Lower leg skin (tissue), 3 donors: ENCODE measurements around the gene UROC1.

ENCODE experiments used
- POLR2A ChIP-seq, 2 donors: fragments of 450-650 bp; IDR thresholded peaks; one replicate each; pipeline ENCODE4 v1.6.1; 2016 to 2017; ENCODE audit warnings: antibody characterized with exemption in 2 of 2, mild to moderate bottlenecking in 1 of 2, moderate library complexity in 1 of 2
- TF ChIP-seq, protein P1 (sequence below), 3 donors: fragments of 450-650 bp; IDR thresholded peaks; one replicate each; pipeline ENCODE4 v1.5.1; 2016; ENCODE audit warnings: antibody characterized with exemption in 3 of 3, mild to moderate bottlenecking in 3 of 3, moderate library complexity in 2 of 3

DNA sequence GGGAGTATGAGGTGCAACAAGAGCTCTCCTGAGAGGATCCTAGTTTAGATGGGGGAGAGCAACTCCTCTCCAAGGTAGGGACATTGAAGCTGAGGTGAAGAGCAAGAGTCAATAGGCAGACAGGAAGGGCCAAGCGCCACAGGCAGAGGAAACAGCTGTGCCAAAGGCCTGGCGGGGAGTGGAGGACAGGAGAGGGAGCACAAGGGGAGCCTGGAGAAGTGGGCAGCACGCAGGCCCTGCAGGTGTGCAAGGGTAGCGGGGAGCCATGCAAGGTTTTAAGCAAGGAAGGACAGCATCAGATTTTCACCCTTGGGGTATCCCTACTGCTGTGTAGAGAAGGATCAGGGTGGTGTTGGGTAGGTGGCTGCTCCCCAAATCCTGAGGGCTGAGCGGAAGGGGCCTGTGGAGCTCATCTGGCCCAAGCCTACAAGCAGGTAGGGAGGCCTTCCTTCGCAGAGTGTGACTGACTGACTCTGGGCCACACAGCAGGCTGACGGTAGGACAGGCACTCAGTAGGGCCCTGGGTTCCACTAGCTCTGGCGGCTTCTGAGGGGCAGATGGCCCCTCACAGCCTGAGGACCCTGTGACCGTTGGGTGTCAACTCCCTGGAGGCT lies 19.6 kb upstream of the UROC1 start:
- TF ChIP-seq POLR2A (IDR thresholded peaks at IDR 0.05) = no peak
- TF ChIP-seq, protein P1, sequence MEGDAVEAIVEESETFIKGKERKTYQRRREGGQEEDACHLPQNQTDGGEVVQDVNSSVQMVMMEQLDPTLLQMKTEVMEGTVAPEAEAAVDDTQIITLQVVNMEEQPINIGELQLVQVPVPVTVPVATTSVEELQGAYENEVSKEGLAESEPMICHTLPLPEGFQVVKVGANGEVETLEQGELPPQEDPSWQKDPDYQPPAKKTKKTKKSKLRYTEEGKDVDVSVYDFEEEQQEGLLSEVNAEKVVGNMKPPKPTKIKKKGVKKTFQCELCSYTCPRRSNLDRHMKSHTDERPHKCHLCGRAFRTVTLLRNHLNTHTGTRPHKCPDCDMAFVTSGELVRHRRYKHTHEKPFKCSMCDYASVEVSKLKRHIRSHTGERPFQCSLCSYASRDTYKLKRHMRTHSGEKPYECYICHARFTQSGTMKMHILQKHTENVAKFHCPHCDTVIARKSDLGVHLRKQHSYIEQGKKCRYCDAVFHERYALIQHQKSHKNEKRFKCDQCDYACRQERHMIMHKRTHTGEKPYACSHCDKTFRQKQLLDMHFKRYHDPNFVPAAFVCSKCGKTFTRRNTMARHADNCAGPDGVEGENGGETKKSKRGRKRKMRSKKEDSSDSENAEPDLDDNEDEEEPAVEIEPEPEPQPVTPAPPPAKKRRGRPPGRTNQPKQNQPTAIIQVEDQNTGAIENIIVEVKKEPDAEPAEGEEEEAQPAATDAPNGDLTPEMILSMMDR (IDR thresholded peaks at IDR 0.05) = no peak
